ENCODE results near the gene ASTN2.

Gene ASTN2

GRCh38 chr9:116423149-116423548, 991.7 kb downstream of the ASTN2 start:
- no peak for TF ChIP-seq CTCF (IDR thresholded peaks at IDR 0.05; ENCODE audit: extremely low read depth, insufficient read depth, missing control alignments)
- in situ Hi-C loops (cut with MboI; ENCODE audit: low pct_unique_long_range_greater_than_20kb, low sequenced_read_pairs, unreplicated experiment) = no loop called here
- DNase-seq (ENCODE audit: low spot score) = no peak

GRCh38 chr9:116422119-116422979, 992.5 kb downstream of the ASTN2 start:
- DNase-seq (ENCODE audit: low spot score) = no peak
- in situ Hi-C loops (cut with MboI; ENCODE audit: low pct_unique_long_range_greater_than_20kb, low sequenced_read_pairs, unreplicated experiment) = no loop called here
- no peak for TF ChIP-seq CTCF (IDR thresholded peaks at IDR 0.05; ENCODE audit: extremely low read depth, insufficient read depth, missing control alignments)

GRCh38 chr9:116420993-116421538, 993.8 kb downstream of the ASTN2 start:
- in situ Hi-C loops (cut with MboI; ENCODE audit: low pct_unique_long_range_greater_than_20kb, low sequenced_read_pairs, unreplicated experiment) = no loop called here
- TF ChIP-seq CTCF (IDR thresholded peaks at IDR 0.05; ENCODE audit: extremely low read depth, insufficient read depth, missing control alignments) = no peak
- no peak for DNase-seq (ENCODE audit: low spot score)

- TF ChIP-seq CTCF (IDR thresholded peaks at IDR 0.05; ENCODE audit: extremely low read depth, insufficient read depth, missing control alignments) = no peak
- no peak for DNase-seq (ENCODE audit: low spot score)
- in situ Hi-C loops (cut with MboI; ENCODE audit: low pct_unique_long_range_greater_than_20kb, low sequenced_read_pairs, unreplicated experiment) = no loop called here
Measured at GRCh38 chr9:116419181-116419580, 995.7 kb downstream of the ASTN2 start.

GRCh38 chr9:116417464-116417863, 997.4 kb downstream of the ASTN2 start:
- no peak for TF ChIP-seq CTCF (IDR thresholded peaks at IDR 0.05; ENCODE audit: extremely low read depth, insufficient read depth, missing control alignments)
- in situ Hi-C loops (cut with MboI; ENCODE audit: low pct_unique_long_range_greater_than_20kb, low sequenced_read_pairs, unreplicated experiment) = no loop called here
- no peak for DNase-seq (ENCODE audit: low spot score)

GRCh38 chr9:116416421-116416820, 998.4 kb downstream of the ASTN2 start:
- TF ChIP-seq CTCF (IDR thresholded peaks at IDR 0.05; ENCODE audit: extremely low read depth, insufficient read depth, missing control alignments) = no peak
- no peak for DNase-seq (ENCODE audit: low spot score)
- in situ Hi-C loops (cut with MboI; ENCODE audit: low pct_unique_long_range_greater_than_20kb, low sequenced_read_pairs, unreplicated experiment) = no loop called here

Measured in GM13977 (cell line).